Activated CD8-positive, alpha-beta memory T cell treated with anti-CD3 and anti-CD28 coated beads, Interleukin-2, amount 50 U/mL, for 24 hours (primary cell): ENCODE measurements around the gene TMEM212.
"Not testable (repeated sequence)": the region's sequence is repeated elsewhere in the genome, so short reads cannot be mapped to it uniquely, and the experiment has no call there.

Experiments
- DNase-seq: peaks from one replicate; pipeline ENCODE4 v3.0.0-alpha.2; 2020; ENCODE audit errors: extremely low read depth

Gene TMEM212

GRCh38 chr3:171858770-171859169 lies 15.6 kb downstream of the TMEM212 start:
- DNase-seq: not testable (repeated sequence)

GRCh38 chr3:171860830-171861535 lies 17.8 kb downstream of the TMEM212 start:
- no peak for DNase-seq

DNA sequence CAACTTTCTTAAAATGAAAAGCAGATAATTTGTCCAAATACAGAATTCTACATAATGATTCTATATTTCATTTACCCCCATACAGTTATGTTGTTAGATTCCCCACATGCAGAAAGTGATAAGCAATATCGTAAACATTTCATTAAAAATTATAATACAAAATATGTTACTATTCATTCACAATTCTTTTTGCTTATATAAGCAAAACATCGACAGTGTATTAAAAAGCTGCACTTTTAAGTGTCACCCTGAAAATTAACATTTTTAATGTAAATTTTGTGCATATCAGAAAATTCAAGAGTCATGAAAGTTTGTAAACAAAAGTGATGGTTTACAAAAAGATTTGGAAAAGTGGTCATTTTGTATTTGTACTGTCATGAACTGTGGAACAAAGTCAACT lies 19.2 kb downstream of the TMEM212 start:
- DNase-seq: no peak

DNA sequence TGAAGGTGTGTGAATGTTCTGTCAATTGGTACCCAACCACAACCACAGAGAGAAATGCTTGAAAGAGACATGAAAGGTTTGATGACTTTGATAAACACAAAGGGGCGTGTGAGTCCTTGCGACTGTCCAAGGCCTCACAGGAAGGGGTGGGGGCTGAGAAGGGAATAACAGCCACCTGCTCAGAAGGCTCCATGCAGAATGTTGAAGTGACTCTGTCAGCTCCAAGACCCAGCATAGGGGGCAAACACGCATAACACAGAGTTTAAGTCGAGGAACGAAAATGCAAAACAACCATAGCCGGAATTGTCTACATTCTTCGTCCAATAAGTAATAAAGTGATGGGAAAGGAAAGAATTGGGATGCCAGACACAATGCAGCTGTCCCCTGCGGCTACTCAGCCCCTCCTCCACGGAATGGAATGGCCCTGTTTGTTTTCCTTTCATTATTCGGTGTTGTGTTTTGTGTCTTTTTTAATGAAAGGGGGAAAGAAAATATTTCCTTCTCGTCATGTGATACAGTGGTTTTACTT lies 19.9 kb downstream of the TMEM212 start:
- no peak for DNase-seq

GRCh38 chr3:171863920-171864319 lies 20.8 kb downstream of the TMEM212 start:
- no peak for DNase-seq

- no peak for DNase-seq
These were observed 22.2 kb downstream of the TMEM212 start for GRCh38 chr3:171865191-171865865.

DNA sequence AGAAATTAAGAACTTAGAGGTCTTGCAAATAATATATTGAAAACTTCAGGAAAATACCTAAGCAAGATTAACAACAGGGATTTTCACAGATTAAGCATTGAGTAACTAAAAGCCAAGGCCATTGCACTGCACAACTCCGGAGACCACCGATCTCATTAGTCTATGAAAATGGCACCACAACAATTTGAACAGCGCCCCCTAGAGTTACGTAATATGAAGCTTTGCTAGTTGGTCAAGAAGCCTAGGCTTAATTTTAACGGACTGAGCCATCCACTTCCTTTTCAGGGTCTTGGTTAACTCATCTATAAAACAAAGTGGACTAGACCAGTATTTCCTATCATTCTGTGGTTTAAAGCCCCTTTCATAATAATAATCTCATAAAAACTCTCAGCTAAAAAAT lies 24.8 kb downstream of the TMEM212 start:
- no peak for DNase-seq

DNA sequence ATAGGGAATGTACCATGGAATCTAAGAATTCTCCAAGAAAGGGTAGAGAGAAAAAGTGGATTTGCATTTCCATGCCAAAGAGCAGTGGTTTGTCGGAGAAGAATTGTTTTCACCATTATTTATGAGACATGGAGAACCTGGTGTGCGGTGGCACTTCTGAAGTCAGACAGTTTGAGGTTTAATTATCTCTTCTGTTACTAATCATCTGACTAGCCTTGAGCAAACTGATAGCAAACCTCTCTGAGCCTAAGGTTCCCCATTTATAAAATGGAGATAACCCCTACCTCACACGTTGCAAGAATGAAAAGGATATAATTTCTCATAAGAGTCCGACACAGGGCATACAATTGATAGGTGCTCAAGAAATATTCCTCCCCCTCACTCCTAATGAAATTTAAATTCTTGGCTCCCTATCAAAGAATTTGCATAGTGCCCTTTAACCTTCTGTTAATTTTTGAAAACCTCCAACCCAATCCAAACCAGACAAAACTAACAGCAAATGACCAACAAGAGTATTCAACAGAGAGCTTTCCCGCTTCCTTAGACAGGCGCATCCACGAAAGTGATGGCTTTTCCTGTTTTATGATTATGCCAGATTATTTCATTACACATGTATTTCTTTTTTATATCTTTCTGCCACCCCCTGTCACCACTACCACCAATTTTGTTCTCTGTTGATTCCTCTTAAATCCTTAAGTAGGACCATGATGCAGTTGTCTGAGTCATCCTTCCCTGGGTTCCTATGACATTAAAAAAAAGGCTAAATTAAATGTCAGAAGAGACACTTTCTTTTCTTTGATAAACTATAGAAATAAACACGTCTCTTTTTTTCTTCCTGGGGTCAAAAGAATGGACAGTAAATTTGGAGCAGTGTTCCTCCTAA lies 28.5 kb downstream of the TMEM212 start:
- DNase-seq: no peak

- DNase-seq: no peak
These were observed 30.4 kb downstream of the TMEM212 start for GRCh38 chr3:171873580-171873979.

GRCh38 chr3:171874251-171874681 lies 31.1 kb downstream of the TMEM212 start:
- no peak for DNase-seq

- DNase-seq: no peak
These were observed 31.7 kb downstream of the TMEM212 start for GRCh38 chr3:171874879-171875278.

DNA sequence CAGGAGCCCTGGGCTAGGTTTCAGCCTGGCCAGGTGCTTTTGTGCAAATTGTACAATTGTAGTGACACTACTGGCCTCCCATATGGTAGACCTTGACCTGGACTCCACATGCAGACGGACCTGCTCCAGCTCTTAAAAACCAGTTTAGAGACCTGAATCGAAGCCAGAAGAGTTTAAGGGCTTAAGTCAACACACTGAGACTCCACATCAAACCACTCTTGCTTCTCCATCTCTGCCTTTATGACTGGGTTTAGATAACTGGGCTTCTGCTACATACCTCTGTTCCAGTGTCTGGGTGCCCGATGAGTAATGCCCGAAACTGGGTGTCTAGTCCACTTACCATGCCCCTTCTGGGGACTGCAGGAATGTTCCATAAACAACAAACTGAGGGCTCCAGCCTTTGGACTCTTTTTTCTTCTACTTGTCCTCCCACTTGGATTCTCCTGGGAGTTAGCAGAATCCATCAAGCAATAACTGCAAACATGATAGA lies 32.8 kb downstream of the TMEM212 start:
- no peak for DNase-seq

- DNase-seq: no peak
These were observed 33.6 kb downstream of the TMEM212 start for GRCh38 chr3:171876680-171877147.

DNA sequence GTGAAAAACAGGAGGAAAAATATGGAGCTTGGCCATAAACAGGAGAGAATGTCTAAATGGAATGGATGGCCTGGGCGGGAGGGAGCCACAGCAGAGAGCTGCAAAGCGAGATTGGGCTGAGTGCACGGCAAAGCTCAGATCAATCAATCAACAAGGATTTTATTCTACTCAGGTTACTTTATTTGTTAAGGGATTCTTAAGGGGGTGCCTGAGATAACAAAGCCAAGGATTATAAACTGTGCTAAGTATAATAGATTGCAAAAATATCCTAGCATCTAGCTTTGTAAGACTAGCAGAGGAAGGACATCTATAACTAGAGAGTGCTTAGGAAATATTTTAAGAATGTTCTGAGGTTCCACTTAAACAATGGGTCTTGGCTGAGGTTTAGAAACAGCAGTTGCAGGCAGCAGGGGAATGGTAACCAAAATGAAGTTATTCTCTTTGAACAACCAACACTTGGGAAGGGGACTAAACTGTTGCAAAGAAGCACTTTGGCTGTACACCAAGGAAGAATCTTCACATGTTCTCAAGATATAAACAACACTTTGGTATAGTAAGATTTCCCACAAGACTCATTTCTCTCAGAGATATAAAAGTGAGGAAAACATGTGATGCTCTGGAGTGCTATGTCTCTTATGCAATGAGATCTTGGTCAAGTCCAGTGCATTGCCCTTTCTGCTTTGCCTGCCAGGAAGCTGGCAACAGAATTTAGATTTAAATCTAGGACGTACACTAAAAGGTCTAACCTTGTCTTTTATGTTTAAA lies 35.5 kb downstream of the TMEM212 start:
- no peak for DNase-seq

DNA sequence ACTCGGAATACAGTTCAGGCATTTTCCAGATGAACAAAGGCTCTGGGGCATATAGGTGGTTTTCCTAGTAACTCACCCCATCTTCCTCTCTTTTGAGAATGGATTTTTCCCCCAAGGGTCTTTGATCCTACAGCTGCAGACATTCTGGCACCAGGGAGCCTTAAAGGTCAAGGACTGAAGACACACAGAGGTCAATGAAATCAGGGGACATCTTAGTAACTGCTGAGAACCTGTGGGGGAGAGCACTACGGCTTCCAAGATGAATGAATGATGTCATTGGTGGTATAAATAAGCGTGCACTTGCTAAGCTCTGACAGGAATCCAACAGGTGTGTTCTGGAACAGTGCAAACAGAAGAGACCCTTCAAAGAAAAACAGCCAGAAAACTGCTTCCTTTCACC lies 36.3 kb downstream of the TMEM212 start:
- DNase-seq: no peak

- no peak for DNase-seq
These were observed 37.1 kb downstream of the TMEM212 start for GRCh38 chr3:171880101-171880870.

GRCh38 chr3:171881251-171881650 lies 38.1 kb downstream of the TMEM212 start:
- no peak for DNase-seq

DNA sequence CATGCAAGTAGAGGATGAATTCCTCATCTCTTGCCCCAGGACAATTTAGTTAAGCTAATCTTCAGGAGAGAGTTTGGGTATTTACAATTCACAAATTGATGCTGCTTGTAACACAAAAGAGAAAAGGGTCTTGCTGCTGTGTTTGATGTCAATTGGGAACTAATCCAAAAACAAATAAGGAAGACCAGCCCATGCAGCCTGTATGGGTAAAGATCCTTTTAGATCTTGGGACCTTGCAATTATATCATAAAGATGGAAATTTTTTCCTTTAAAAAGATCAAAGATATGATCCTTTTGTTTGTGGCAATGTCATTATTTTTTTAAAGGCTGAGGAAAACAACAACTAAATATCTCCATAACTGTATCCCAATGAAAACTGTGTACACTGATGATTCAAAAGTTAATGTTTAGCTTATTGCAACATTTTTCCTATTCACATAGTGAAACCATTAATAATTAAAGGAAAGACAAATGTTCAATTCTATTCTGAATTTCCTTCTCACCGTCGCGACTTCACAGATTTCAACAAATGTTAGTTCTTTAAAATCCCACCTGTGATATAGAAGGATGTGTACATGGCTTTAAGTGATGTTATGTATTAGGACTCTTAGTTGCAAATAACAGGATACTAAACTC lies 40.2 kb downstream of the TMEM212 start:
- no peak for DNase-seq

GRCh38 chr3:171883893-171884279 lies 40.7 kb downstream of the TMEM212 start:
- DNase-seq: no peak

DNA sequence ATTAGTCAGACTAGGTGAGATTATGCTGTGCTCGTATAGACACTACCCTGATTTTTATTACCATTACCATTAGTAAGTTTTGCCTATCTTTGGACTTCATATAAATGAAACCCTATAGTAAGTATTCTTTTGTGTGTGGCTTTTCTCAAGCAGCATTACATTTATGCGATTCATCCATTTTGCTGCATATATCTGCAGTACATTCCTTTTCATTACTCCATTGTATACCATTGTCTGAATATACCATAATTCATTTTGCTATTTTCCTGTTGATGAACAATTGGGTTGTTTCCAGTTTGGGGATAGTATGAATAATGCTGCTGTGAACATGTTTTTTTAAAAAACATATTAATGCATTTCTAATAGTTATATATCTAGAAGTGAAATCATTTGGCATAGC lies 45.3 kb downstream of the TMEM212 start:
- no peak for DNase-seq
